Measurements from ENCODE around the gene ACTA2.

The ACTA2 gene

DNA sequence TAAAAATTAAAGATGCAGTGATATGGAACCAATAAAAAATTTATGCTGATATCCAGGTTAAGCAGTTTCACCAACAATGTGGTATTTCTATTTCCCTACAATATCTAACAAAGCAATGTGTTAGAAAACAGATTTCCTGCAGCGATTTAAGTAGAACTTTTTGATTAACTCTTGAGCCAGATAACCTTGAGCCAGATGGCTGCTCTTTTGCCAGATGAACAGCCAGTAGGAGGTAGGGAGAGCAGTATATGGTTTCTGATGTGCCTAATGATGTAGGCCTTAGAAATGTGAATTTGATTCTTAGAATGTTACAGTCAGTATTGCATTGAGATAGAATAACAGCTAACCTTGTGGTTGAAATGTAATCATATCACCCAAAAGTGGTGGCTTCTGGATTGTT, 41.5 kb downstream of the ACTA2 start:
- TF ChIP-seq CTCF (IDR thresholded peaks at IDR 0.05), result no peak
- no peak for DNase-seq (ENCODE audit: low spot score)
- H3K27ac ChIP-seq, result no peak overlapping the region
- no peak overlapping the region for H3K4me3 ChIP-seq

- H3K27ac ChIP-seq, result no peak overlapping the region
- H3K4me3 ChIP-seq, result no peak overlapping the region
- no peak for TF ChIP-seq CTCF (IDR thresholded peaks at IDR 0.05)
- no peak for DNase-seq (ENCODE audit: low spot score)
Measured at GRCh38 chr10:88908194-88908593, 44.4 kb downstream of the ACTA2 start.

DNA sequence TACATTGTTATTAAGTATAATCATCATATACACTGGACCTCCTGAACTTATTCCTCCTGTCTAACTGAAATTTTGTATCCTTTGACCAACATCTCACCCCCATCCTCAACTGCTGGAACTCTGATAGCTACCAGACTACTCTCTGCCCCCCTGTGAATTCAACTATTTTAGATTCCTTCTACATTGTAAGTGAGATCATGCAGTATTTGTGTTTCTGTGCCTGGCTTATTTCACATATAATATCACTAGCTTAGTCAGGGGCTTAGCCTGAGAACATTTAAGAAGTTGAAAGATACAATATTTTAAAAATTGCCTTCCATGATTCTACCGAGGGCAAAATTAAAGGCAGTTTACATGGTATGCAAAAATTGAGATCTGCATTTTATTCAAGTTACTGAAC, 45.7 kb downstream of the ACTA2 start:
- no peak for DNase-seq (ENCODE audit: low spot score)
- no peak for TF ChIP-seq CTCF (IDR thresholded peaks at IDR 0.05)
- H3K27ac ChIP-seq, result no peak overlapping the region
- H3K4me3 ChIP-seq, result no peak overlapping the region

- DNase-seq (ENCODE audit: low spot score), result no peak
- Histone ChIP-seq H3K27ac (no peak overlapping the region), H3K4me3 (no peak overlapping the region)
- TF ChIP-seq CTCF (IDR thresholded peaks at IDR 0.05), result no peak
Measured at GRCh38 chr10:88903715-88904114, 48.9 kb downstream of the ACTA2 start.

- Histone ChIP-seq H3K27ac (no peak overlapping the region), H3K4me3 (no peak overlapping the region)
- no peak for TF ChIP-seq CTCF (IDR thresholded peaks at IDR 0.05)
- no peak for DNase-seq (ENCODE audit: low spot score)
Measured at GRCh38 chr10:88901984-88902789, 50.4 kb downstream of the ACTA2 start.

DNA sequence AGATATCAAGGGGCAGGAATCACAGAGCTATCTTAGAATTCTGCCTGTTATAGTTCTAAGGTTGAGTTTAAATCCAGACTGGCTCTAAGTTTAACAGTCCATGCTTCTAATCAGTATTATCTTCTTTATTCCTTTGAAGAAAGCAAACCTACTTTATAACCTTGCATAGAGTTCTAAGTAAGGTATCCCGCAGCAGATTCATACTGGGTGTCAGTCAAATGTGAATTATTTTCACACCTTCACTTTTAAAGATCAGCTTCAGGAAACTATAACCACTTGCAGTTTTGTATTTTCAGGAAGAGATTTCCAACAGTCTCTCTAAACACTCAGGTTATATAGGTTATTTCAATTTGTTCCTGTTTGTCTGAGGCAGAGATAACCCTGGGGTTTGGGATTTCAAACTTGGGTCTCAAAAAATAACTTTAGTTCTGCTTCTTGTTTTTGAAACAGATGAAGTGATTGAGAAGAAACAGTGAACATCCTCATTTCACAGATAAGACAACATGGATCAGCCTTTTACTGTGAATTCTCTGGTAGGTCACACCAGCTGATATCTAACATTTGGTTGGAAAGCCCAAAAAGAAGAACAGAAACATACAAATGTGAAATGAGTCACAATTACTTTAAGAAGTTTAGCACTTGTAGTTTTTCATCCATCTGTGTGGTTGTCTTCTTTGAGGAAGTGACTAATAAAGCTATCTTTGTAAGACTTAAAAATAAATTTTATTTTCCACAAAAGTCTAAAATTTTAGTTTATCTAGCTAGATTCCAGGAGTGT, 51.2 kb downstream of the ACTA2 start:
- H3K4me3 ChIP-seq, result no peak overlapping the region
- no peak for TF ChIP-seq CTCF (IDR thresholded peaks at IDR 0.05)
- DNase-seq (ENCODE audit: low spot score), result no peak
- H3K27ac ChIP-seq, result no peak overlapping the region

GRCh38 chr10:88899886-88900285, 52.7 kb downstream of the ACTA2 start:
- Histone ChIP-seq H3K27ac (no peak overlapping the region), H3K4me3 (no peak overlapping the region)
- no peak for DNase-seq (ENCODE audit: low spot score)
- no peak for TF ChIP-seq CTCF (IDR thresholded peaks at IDR 0.05)

Data from coronary artery (tissue), 2 donors.